Measurements from ENCODE around the gene PKDCC. TPM values are rescaled to one million over a fixed set of nuclear protein-coding genes. Genes with fewer than 3 reads are reported as not detected.

PKDCC gene
- total and polyA plus RNA-seq, 2 of the 13 experiments (the other 11 are each of a cell fraction or from before 2014, with no cell fraction given) = 52.6 to 58.8 TPM

DNA sequence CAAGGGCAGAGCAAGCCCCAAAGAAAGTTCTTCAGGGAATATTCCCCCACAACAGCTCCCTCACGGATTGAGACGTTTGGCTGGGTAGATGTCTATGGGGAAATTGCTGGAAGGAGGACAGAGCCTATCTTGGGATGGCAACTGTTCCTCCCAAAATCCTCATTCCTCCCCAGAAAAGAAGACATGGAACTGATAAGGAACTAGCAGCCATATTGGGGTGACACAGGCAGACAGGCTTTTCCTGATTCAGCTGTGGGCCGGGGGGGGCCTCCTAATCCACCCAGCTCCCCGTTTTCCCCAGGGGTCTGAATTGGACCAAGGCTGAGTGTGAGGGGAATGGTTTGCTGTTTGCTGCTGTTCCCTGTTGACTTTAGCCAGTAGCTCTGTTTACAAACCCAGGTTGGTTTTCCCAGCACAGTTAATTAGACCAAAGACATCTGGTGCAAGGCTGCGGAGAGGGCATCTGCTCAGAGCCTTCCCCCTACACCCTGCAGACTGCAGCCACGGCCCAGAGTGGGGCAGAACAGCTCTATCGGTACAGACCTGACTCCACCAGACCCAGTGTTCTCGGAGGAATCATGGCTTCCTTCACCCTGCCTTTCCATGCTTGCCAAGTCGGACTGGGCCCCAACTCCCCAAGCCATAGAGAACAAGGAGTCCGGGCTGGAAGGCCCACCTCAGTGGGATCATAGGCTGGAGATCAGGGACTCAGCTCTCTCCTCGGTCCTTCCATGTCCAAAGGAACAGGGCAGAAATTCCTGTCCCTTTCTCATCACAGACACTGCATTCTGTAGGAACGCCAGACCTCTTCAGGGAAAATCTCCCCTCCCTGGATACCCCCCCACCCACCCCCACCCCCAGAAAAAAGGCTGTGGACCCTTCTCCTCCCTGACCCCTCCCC, 1.7 kb upstream of the PKDCC start (continued):
- TF ChIP-seq, protein P1, sequence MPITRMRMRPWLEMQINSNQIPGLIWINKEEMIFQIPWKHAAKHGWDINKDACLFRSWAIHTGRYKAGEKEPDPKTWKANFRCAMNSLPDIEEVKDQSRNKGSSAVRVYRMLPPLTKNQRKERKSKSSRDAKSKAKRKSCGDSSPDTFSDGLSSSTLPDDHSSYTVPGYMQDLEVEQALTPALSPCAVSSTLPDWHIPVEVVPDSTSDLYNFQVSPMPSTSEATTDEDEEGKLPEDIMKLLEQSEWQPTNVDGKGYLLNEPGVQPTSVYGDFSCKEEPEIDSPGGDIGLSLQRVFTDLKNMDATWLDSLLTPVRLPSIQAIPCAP (CRISPR knock-in tag; IDR thresholded peaks at IDR 0.05; ENCODE audit: low read depth) = no peak
- TF ChIP-seq, protein P2, sequence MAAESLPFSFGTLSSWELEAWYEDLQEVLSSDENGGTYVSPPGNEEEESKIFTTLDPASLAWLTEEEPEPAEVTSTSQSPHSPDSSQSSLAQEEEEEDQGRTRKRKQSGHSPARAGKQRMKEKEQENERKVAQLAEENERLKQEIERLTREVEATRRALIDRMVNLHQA (CRISPR knock-in tag; IDR thresholded peaks at IDR 0.05) = no peak
- TF ChIP-seq ZNF441 (CRISPR knock-in tag; IDR thresholded peaks at IDR 0.05; ENCODE audit: borderline replicate concordance) (0 out of 2 replicates have a peak, but pooled peaks have one; percentile 39), ARNT2 (CRISPR knock-in tag; IDR thresholded peaks at IDR 0.05; ENCODE audit: low read depth) (0 out of 2 replicates have a peak, but pooled peaks have one; percentile 12), GATAD2A (CRISPR knock-in tag; IDR thresholded peaks at IDR 0.05) (peak; percentile 81), ZNF136 (CRISPR knock-in tag; IDR thresholded peaks at IDR 0.05; ENCODE audit: low read depth) (peak; percentile 83; the same call in 1 of the 2 replicates), MIXL1 (CRISPR knock-in tag; IDR thresholded peaks at IDR 0.05) (peak; percentile 98), PHF21A (CRISPR knock-in tag; IDR thresholded peaks at IDR 0.05) (peak; percentile 58; the same call in 1 of the 2 replicates), CHD4 (IDR thresholded peaks at IDR 0.05; ENCODE audit: borderline replicate concordance, low read length) (no peak), SIN3B (IDR thresholded peaks at IDR 0.05; ENCODE audit: low read length) (no peak), KLF9 (CRISPR knock-in tag; IDR thresholded peaks at IDR 0.05; ENCODE audit: low read depth) (no peak), ONECUT2 (CRISPR knock-in tag; IDR thresholded peaks at IDR 0.05) (no peak), HHEX (CRISPR knock-in tag; IDR thresholded peaks at IDR 0.05) (0 out of 2 replicates have a peak, but pooled peaks have one; percentile 12), ZNF644 (CRISPR knock-in tag; IDR thresholded peaks at IDR 0.05; ENCODE audit: low read depth) (peak; percentile 74), MTF2 (CRISPR knock-in tag; IDR thresholded peaks at IDR 0.05; ENCODE audit: borderline replicate concordance) (0 out of 2 replicates have a peak, but pooled peaks have one; percentile 76), ZNF746 (CRISPR knock-in tag; IDR thresholded peaks at IDR 0.05) (0 out of 2 replicates have a peak, but pooled peaks have one; percentile 51), BHLHE40 (IDR thresholded peaks at IDR 0.05; ENCODE audit: low read length) (0 out of 2 replicates have a peak, but pooled peaks have one; percentile 14), ATF7 (IDR thresholded peaks at IDR 0.05) (no peak), ATF7 (CRISPR knock-in tag; IDR thresholded peaks at IDR 0.05) (no peak), ZNF234 (CRISPR knock-in tag; conservative IDR thresholded peaks at IDR 0.05) (no peak), KDM5A (IDR thresholded peaks at IDR 0.05; ENCODE audit: borderline replicate concordance, low read length) (no peak), NFE2L1 (CRISPR knock-in tag; IDR thresholded peaks at IDR 0.05; ENCODE audit: borderline replicate concordance) (no peak), HOXA5 (CRISPR knock-in tag; IDR thresholded peaks at IDR 0.05) (peak; percentile 61; the same call in 1 of the 2 replicates), NR2F6 (IDR thresholded peaks at IDR 0.05) (no peak), NR2F6 (CRISPR knock-in tag; IDR thresholded peaks at IDR 0.05) (peak; percentile 42), TBX2 (CRISPR knock-in tag; IDR thresholded peaks at IDR 0.05; ENCODE audit: borderline replicate concordance) (peak; percentile 70; the same call in 1 of the 2 replicates)
- TF ChIP-seq, protein P3, sequence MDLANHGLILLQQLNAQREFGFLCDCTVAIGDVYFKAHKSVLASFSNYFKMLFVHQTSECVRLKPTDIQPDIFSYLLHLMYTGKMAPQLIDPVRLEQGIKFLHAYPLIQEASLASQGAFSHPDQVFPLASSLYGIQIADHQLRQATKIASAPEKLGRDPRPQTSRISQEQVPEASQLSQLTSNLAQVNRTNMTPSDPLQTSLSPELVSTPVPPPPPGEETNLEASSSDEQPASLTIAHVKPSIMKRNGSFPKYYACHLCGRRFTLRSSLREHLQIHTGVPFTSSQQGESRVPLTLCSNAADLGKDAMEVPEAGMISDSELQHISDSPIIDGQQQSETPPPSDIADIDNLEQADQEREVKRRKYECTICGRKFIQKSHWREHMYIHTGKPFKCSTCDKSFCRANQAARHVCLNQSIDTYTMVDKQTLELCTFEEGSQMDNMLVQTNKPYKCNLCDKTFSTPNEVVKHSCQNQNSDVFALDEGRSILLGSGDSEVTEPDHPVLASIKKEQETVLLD (CRISPR knock-in tag; IDR thresholded peaks at IDR 0.05; ENCODE audit: low read depth) = no peak
- TF ChIP-seq, protein P4, sequence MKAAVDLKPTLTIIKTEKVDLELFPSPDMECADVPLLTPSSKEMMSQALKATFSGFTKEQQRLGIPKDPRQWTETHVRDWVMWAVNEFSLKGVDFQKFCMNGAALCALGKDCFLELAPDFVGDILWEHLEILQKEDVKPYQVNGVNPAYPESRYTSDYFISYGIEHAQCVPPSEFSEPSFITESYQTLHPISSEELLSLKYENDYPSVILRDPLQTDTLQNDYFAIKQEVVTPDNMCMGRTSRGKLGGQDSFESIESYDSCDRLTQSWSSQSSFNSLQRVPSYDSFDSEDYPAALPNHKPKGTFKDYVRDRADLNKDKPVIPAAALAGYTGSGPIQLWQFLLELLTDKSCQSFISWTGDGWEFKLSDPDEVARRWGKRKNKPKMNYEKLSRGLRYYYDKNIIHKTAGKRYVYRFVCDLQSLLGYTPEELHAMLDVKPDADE (CRISPR knock-in tag; IDR thresholded peaks at IDR 0.05) = no peak

Measured in HepG2 (cell line).